ENCODE results near the gene TGOLN2. TPM values are rescaled to one million over a fixed set of nuclear protein-coding genes. Genes with fewer than 3 reads are reported as not detected.

Gene TGOLN2
- 50.2 and 55.0 TPM in 2 replicates for total RNA-seq

DNA sequence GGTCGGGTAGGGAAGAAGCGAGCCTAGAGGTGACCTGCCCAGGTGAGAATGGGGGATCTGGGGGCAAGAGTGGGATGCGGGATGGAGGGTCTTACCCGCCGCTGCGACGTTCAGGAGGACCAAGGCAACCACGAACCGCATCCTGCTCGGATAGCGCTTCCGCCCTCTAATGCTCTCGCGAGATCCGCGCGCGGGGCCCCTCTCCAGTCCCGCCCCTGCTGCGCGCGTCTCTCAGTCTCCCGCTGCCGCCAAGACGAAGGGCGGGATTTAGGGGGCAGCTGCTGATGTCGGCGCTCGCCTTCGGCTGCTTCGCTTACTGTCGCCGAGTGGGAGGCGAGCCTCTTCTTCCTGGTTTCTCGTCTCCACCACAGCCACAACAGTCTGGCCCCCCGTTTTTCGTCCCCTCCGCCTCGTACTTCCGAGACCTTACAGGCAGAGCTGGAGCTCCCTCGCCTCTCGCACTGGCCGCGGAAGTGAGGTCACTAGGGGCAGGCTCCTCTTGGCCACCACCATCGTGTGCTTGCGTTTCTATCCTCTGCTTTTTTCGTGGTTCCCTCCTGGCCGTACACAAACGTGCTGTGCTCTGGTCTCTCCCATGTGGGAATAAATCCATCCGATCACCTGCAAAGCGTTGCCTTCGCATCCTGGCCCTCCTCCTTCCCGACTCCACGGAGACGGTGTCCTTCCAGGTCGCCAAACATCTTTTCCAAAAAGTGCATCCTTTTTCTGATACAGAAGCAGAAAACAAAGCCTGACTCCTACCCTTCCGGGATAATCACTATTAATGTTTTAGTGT, at the start of gene TGOLN2:
TGOLN2 (minus strand) TSS at position 168 of the 796 bp plus-strand sequence; CDS start at position 141, 27 bp downstream.

DNA sequence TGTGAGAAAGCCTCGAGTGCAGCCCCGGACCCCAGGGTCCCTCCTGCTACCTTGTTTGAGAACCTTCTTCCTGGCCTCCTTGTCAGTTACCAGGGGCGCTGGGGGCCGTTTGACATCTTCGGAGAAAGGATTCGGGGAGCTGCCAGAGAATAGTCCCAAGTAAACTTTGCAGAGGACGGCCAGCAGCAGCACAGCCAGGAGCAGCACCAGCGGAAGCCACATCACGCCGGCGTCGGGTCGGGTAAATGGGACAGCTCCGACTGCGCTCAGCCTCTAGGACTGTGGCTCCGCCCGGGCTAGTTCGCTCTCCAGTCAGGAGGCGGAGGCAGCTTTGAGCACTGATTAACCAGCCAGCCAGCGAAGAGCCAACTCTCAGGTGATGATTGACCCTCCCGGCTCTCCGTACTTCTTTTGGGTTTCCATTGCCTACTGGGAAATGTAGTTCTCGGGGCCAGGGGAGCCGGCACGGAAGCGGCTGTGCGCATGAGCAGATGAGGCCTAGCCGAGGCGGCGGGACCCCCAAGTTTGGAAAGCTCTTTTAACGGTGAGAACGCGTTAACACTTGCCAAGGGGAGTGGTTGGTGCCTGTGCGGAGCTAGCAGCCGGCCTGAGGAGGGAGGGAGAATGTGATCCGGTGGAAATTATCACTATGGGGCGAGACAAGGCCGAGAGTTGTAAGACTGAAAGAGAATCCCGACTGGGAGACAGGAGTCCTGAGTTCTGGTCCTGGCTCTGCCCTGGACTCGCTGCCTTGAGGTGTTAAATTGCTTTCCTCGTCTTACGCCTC, 26.7 kb upstream of the TGOLN2 start, which contains the start of the genes ELMOD3 and RETSAT:
ELMOD3 (plus strand) TSS at position 484 of the 787 bp plus-strand sequence. CDS start 2,430 bp downstream, outside the sequence.
RETSAT (minus strand) TSS at position 243 of the 787 bp plus-strand sequence; CDS start at position 222, 21 bp downstream.

Other genes starting within 250 kb of the TGOLN2 start
- gene TCF7L1, start 194.6 kb downstream of the TGOLN2 start, total RNA-seq: 0.84 and 1.0 TPM in 2 replicates
- gene RETSAT, start 26.5 kb upstream of the TGOLN2 start, total RNA-seq: 33.5 and 39.2 TPM in 2 replicates
- 11.3 and 12.9 TPM in 2 replicates for gene ELMOD3, start 26.8 kb upstream of the TGOLN2 start, total RNA-seq
- gene CAPG, start 82.4 kb upstream of the TGOLN2 start, total RNA-seq: 196 and 242 TPM in 2 replicates
- gene SH2D6, start 90.7 kb upstream of the TGOLN2 start, total RNA-seq: 0.34 and 0.59 TPM in 2 replicates
- 82.9 and 86.1 TPM in 2 replicates for gene MAT2A, start 211.2 kb upstream of the TGOLN2 start, total RNA-seq
- 50.1 and 53.3 TPM in 2 replicates for gene GGCX, start 233.5 kb upstream of the TGOLN2 start, total RNA-seq
- 2.5 and 5.2 TPM in 2 replicates for gene VAMP8, start 249.6 kb upstream of the TGOLN2 start, total RNA-seq

Data from bronchus fibroblast of lung (primary cell).